Hepatocyte (in vitro differentiated cells): ENCODE measurements around the gene INS. TPM values are rescaled to one million over a fixed set of nuclear protein-coding genes. Genes with fewer than 3 reads are reported as not detected.

Experiments
- DNase-seq: peaks from one replicate; pipeline ENCODE4 v3.0.0-alpha.2; 2016; ENCODE audit warnings: low spot score
- H2AFZ ChIP-seq: fragments of 200-600 bp; sonication (generic); 2 replicates; pipeline ENCODE4 v1.6.0; 2016; ENCODE audit warnings: antibody characterized with exemption, mild to moderate bottlenecking
- H3K27ac ChIP-seq: fragments of 200-600 bp; sonication (generic); 2 replicates; pipeline ENCODE4 v1.5.1; 2016; ENCODE audit warnings: mild to moderate bottlenecking
- H3K27me3 ChIP-seq: fragments of 200-600 bp; sonication (generic); 2 replicates; pipeline ENCODE4 v1.6.1; 2016
- H3K36me3 ChIP-seq: fragments of 200-600 bp; sonication (generic); replicated peaks from 2 replicates; pipeline ENCODE4 v1.5.1; 2016; ENCODE audit warnings: low read depth; ENCODE audit not compliant: insufficient read depth
- H3K4me1 ChIP-seq: fragments of 200-600 bp; sonication (generic); 2 replicates; pipeline ENCODE4 v1.5.1; 2016; ENCODE audit warnings: mild to moderate bottlenecking, moderate library complexity; ENCODE audit not compliant: insufficient read depth
- H3K4me2 ChIP-seq: fragments of 200-600 bp; sonication (generic); 2 replicates; pipeline ENCODE4 v1.6.0; 2016
- H3K4me3 ChIP-seq: fragments of 200-600 bp; sonication (generic); 2 replicates; pipeline ENCODE4 v1.5.1; 2016; ENCODE audit warnings: mild to moderate bottlenecking
- H3K79me2 ChIP-seq: fragments of 200-600 bp; sonication (generic); 2 replicates; pipeline ENCODE4 v1.6.0; 2017; ENCODE audit warnings: mild to moderate bottlenecking
- H3K9me2 ChIP-seq: fragments of 200-600 bp; sonication (generic); replicated peaks from 2 replicates; pipeline ENCODE4 v1.6.0; 2017; ENCODE audit warnings: mild to moderate bottlenecking; ENCODE audit not compliant: insufficient read depth
- H3K9me3 ChIP-seq: fragments of 200-600 bp; sonication (generic); 2 replicates; pipeline ENCODE4 v1.5.1; 2016; ENCODE audit warnings: low read depth, mild to moderate bottlenecking
- H4K20me1 ChIP-seq: fragments of 200-600 bp; sonication (generic); 2 replicates; pipeline ENCODE4 v1.6.0; 2016; ENCODE audit warnings: mild to moderate bottlenecking; ENCODE audit not compliant: insufficient read depth, poor library complexity, severe bottlenecking
- CTCF ChIP-seq: fragments of 200-600 bp; sonication (generic); IDR thresholded peaks from 2 replicates; pipeline ENCODE4 v1.5.1; 2016; ENCODE audit warnings: antibody characterized with exemption, mild to moderate bottlenecking; ENCODE audit not compliant: poor library complexity
- EZH2 ChIP-seq: fragments of 200-600 bp; sonication (generic); IDR thresholded peaks from 2 replicates; pipeline ENCODE4 v1.6.1; 2016; ENCODE audit warnings: antibody characterized with exemption, mild to moderate bottlenecking, borderline replicate concordance
- EZH2phosphoT487 ChIP-seq: fragments of 200-600 bp; sonication (generic); IDR thresholded peaks from one replicate; pipeline ENCODE4 v1.6.1; 2018; ENCODE audit warnings: antibody characterized with exemption, mild to moderate bottlenecking, low read depth, moderate library complexity; ENCODE audit not compliant: unreplicated experiment, severe bottlenecking
- WGBS: methylation state at CpG from one replicate; pipeline ENCODE4 v1.1.6; 2016; ENCODE audit warnings: low lambda C conversion rate; ENCODE audit errors: missing lambda C conversion rate; 5-methylcytosine and 5-hydroxymethylcytosine counted together
- polyA plus RNA-seq: library from polyadenylated mRNA; unstranded; fragments of >200 nt; fragmentation: Nextera tagmentation; extraction: Ambion mirVana; gene quantifications from 2 replicates; pipeline ENCODE4 v1.2.1, GENCODE V29; 2016
- total RNA-seq: library from RNA; depleted of rRNA; stranded (reverse); fragments of >200 nt; gene quantifications from 2 replicates; pipeline ENCODE4 v1.2.3, GENCODE V29; 2014

The INS gene
- total and polyA plus RNA-seq, 2 experiments from 2014 or later, result not detected

DNA sequence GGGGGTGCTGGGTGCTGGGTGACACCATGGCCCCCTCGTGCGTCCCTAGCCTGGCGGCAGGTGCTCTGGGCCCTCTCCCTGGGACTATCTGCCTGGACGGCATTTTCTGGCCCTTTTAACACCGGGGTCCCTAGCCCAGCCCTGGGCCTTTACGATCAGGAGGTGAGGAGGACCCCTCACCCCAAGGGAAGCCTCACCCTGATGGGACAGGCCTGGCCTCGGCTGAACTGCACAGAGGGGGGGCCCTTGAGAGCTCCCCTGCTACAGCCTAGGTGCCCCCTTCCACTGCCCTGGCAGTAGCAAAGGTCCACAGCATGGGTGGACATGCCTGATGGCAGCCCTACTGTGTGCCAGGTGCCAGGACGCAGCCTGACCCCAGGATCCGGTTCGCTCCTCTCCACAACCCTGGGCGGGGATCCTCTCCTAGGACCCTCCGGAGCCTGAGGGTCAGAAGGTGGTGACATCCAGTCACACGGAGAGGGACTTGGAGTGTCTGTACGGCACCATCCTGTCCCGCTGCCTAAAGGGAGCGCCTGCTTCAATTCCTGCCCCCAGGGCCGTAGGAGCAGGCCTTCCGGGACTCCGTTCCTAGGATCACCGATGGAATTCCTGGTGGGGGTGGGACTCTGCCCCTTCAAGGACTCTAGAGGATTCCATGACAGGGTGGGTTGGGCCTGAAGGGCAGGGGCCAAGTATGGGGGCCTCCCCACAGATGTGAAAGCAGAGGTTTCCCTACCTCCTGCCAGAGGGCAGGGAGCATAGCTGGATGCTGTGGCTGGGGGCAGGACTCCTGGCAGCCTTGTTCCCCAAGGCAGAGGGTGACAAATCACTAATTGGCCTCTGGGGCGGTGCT is 43.6 kb upstream of the INS start:
- Histone ChIP-seq H3K4me1 (peaks cover 13% of the 10 kb centered on the region), H3K27ac (no peak overlapping the region), H4K20me1 (no peaks in the 10 kb centered on the region)

GRCh38 chr11:2203440-2204259 is 42.6 kb upstream of the INS start:
- no peak for DNase-seq
- Histone ChIP-seq H3K79me2 (no peaks in the 10 kb centered on the region), H3K9me2 (no peaks in the 10 kb centered on the region), H3K36me3 (no peaks in the 10 kb centered on the region), H3K9me3 (no peaks in the 10 kb centered on the region), H3K4me1 (peaks cover 13% of the 10 kb centered on the region), H4K20me1 (no peaks in the 10 kb centered on the region), H2AFZ (no peak overlapping the region), H3K27me3 (no peaks in the 10 kb centered on the region), H3K27ac (peak overlapping the region; percentile 51), H3K4me2 (no peak overlapping the region), H3K4me3 (no peak overlapping the region)
- WGBS, result 71% methylated on average over 18 of the region's 23 CpGs
- TF ChIP-seq EZH2 (no peak), EZH2phosphoT487 (no peak), CTCF (no peak)

More for the DNA sequence above, 43.6 kb upstream of the INS start:
- Histone ChIP-seq H3K79me2 (no peaks in the 10 kb centered on the region), H3K36me3 (no peaks in the 10 kb centered on the region), H3K27me3 (no peaks in the 10 kb centered on the region), H2AFZ (no peak overlapping the region), H3K9me2 (no peaks in the 10 kb centered on the region), H3K4me3 (no peak overlapping the region), H3K4me2 (no peak overlapping the region), H3K9me3 (no peaks in the 10 kb centered on the region)
- 83% methylated on average over 21 of the region's 21 CpGs for WGBS
- no peak for DNase-seq
- TF ChIP-seq EZH2 (no peak), EZH2phosphoT487 (no peak), CTCF (no peak)

GRCh38 chr11:2202900-2203439 is 42.0 kb upstream of the INS start:
- Histone ChIP-seq H3K27ac (peak overlapping the region; percentile 12), H3K4me1 (peaks cover 13% of the 10 kb centered on the region), H3K27me3 (no peaks in the 10 kb centered on the region), H3K36me3 (no peaks in the 10 kb centered on the region), H2AFZ (no peak overlapping the region), H3K79me2 (no peaks in the 10 kb centered on the region), H3K9me2 (no peaks in the 10 kb centered on the region), H4K20me1 (no peaks in the 10 kb centered on the region), H3K4me3 (no peak overlapping the region), H3K4me2 (no peak overlapping the region), H3K9me3 (no peaks in the 10 kb centered on the region)
- DNase-seq, result no peak
- 64% methylated on average over 10 of the region's 10 CpGs for WGBS
- TF ChIP-seq EZH2phosphoT487 (no peak), CTCF (no peak), EZH2 (no peak)
